Upper lobe of left lung (tissue), 4 donors: ENCODE results near the gene ADH1C.
"Not testable (repeated sequence)": the region's sequence is repeated elsewhere in the genome, so short reads cannot be mapped to it uniquely, and the experiment has no call there.

Source experiments
- EP300 ChIP-seq, 4 donors: sonication (generic); formaldehyde crosslinking; IDR thresholded peaks; one replicate each; pipeline ENCODE4 v1.5.1; 2017; ENCODE audit warnings: antibody characterized with exemption in 4 of 4, control low read depth in 2 of 4
- POLR2A ChIP-seq, 4 donors: fragments of 450-650 bp; IDR thresholded peaks; one replicate each; pipeline ENCODE4 v1.5.1; 2016 to 2017; ENCODE audit warnings: antibody characterized with exemption in 4 of 4, mild to moderate bottlenecking in 2 of 4
- POLR2AphosphoS5 ChIP-seq, 2 donors: sonication (generic); formaldehyde crosslinking; IDR thresholded peaks; one replicate each; pipeline ENCODE4 v1.5.1; 2017; ENCODE audit warnings: antibody characterized with exemption in 2 of 2
- TF ChIP-seq, protein P1 (sequence below), 6 experiments: fragments of 450-650 bp in 4 of 6; fragments of 200-600 bp in 2 of 6; sonication (generic) in 2 of 6; IDR thresholded peaks; one replicate each; pipeline ENCODE4 v1.5.1; 2016 to 2019; ENCODE audit warnings: antibody characterized with exemption in 6 of 6

DNA sequence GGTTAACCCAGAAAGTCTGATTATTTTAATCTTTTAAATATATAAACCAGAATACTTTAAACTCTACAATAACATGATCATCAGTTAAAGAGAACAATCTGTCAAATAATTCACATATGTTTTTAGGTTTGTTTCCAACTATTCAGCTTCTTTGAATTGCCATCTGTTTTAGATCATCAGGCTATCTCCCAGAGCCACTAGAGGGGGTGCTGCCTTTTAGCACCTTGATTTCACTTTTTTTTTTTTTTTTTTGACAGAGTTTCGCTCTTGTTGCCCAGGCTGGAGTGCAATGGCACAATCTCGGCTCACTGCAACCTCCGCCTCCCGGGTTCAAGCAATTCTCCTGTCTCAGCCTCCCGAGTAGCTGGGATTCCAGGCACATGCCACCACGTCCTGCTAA, 24.8 kb upstream of the ADH1C start:
- TF ChIP-seq, protein P1, sequence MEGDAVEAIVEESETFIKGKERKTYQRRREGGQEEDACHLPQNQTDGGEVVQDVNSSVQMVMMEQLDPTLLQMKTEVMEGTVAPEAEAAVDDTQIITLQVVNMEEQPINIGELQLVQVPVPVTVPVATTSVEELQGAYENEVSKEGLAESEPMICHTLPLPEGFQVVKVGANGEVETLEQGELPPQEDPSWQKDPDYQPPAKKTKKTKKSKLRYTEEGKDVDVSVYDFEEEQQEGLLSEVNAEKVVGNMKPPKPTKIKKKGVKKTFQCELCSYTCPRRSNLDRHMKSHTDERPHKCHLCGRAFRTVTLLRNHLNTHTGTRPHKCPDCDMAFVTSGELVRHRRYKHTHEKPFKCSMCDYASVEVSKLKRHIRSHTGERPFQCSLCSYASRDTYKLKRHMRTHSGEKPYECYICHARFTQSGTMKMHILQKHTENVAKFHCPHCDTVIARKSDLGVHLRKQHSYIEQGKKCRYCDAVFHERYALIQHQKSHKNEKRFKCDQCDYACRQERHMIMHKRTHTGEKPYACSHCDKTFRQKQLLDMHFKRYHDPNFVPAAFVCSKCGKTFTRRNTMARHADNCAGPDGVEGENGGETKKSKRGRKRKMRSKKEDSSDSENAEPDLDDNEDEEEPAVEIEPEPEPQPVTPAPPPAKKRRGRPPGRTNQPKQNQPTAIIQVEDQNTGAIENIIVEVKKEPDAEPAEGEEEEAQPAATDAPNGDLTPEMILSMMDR (IDR thresholded peaks at IDR 0.05), result not testable (repeated sequence)
- TF ChIP-seq EP300, POLR2A, POLR2AphosphoS5 (IDR thresholded peaks at IDR 0.05): not testable (repeated sequence)
